ENCODE results near the gene ADARB1.

The ADARB1 gene

GRCh38 chr21:45054927-45055612 is 19.3 kb upstream of the ADARB1 start:
- DNase-seq (ENCODE audit: low spot score): no peak

- DNase-seq (ENCODE audit: low spot score): peak; percentile 79
These were observed 18.5 kb upstream of the ADARB1 start for GRCh38 chr21:45055861-45056260.

GRCh38 chr21:45056296-45056904 is 18.0 kb upstream of the ADARB1 start:
- DNase-seq (ENCODE audit: low spot score): no peak

GRCh38 chr21:45056917-45057560 is 17.3 kb upstream of the ADARB1 start:
- DNase-seq (ENCODE audit: low spot score): peak; percentile 48

- DNase-seq (ENCODE audit: low spot score): no peak
These were observed 16.5 kb upstream of the ADARB1 start for GRCh38 chr21:45057886-45058285.

GRCh38 chr21:45059121-45059520 is 15.3 kb upstream of the ADARB1 start:
- DNase-seq (ENCODE audit: low spot score): no peak

GRCh38 chr21:45060089-45060488 is 14.3 kb upstream of the ADARB1 start:
- DNase-seq (ENCODE audit: low spot score): no peak

- no peak for DNase-seq (ENCODE audit: low spot score)
These were observed 13.6 kb upstream of the ADARB1 start for GRCh38 chr21:45060675-45061311.

- DNase-seq (ENCODE audit: low spot score): no peak
These were observed 10.3 kb upstream of the ADARB1 start for GRCh38 chr21:45064091-45064490.

GRCh38 chr21:45064618-45065399 is 9.6 kb upstream of the ADARB1 start:
- DNase-seq (ENCODE audit: low spot score): no peak

- no peak for DNase-seq (ENCODE audit: low spot score)
These were observed 6.7 kb upstream of the ADARB1 start for GRCh38 chr21:45067462-45068285.

- no peak for DNase-seq (ENCODE audit: low spot score)
These were observed 5.3 kb upstream of the ADARB1 start for GRCh38 chr21:45069085-45069484.

GRCh38 chr21:45069711-45070110 is 4.7 kb upstream of the ADARB1 start:
- DNase-seq (ENCODE audit: low spot score): no peak

GRCh38 chr21:45071078-45071873 is 3.1 kb upstream of the ADARB1 start:
- no peak for DNase-seq (ENCODE audit: low spot score)

- DNase-seq (ENCODE audit: low spot score): no peak
These were observed 2.3 kb upstream of the ADARB1 start for GRCh38 chr21:45071874-45072737.

- no peak for DNase-seq (ENCODE audit: low spot score)
These were observed 1.6 kb upstream of the ADARB1 start for GRCh38 chr21:45072738-45073300.

GRCh38 chr21:45073301-45074047 is 906 bp upstream of the ADARB1 start:
- peak; percentile 46 for DNase-seq (ENCODE audit: low spot score)
